GM18861 (cell line): ENCODE results near the gene WNT9B.
A peak's percentile ranks its signal among the peaks of the same experiment; 100 is the strongest.
"Not testable (repeated sequence)": the region's sequence is repeated elsewhere in the genome, so short reads cannot be mapped to it uniquely, and the experiment has no call there.

Experiments used
- ATAC-seq: cut with Tn5 transposase; IDR thresholded peaks from one replicate; pipeline ENCODE4 v1.9.1; 2021; ENCODE audit not compliant: unreplicated experiment

The WNT9B gene

GRCh38 chr17:46908068-46908737 is 56.8 kb downstream of the WNT9B start:
- ATAC-seq, result no peak

- ATAC-seq, result no peak
Measured at GRCh38 chr17:46910179-46910927, 59.0 kb downstream of the WNT9B start.

- ATAC-seq, result no peak
Measured at GRCh38 chr17:46911311-46911710, 59.9 kb downstream of the WNT9B start.

GRCh38 chr17:46915596-46915995 is 64.2 kb downstream of the WNT9B start:
- ATAC-seq, result no peak

GRCh38 chr17:46916211-46916610 is 64.8 kb downstream of the WNT9B start:
- ATAC-seq, result no peak

- ATAC-seq, result no peak
Measured at GRCh38 chr17:46916623-46917022, 65.2 kb downstream of the WNT9B start.

- no peak for ATAC-seq
Measured at GRCh38 chr17:46917041-46917440, 65.7 kb downstream of the WNT9B start.

GRCh38 chr17:46917516-46917915 is 66.1 kb downstream of the WNT9B start:
- ATAC-seq, result no peak

GRCh38 chr17:46921962-46922361 is 70.6 kb downstream of the WNT9B start:
- ATAC-seq, result not testable (repeated sequence)

- no peak for ATAC-seq
Measured at GRCh38 chr17:46922487-46922803, 71.1 kb downstream of the WNT9B start.

- ATAC-seq, result peak; percentile 66
Measured at GRCh38 chr17:46922804-46923635, 71.6 kb downstream of the WNT9B start, which contains the start of gene GOSR2. Gene GOSR2, plus strand, starts transcription at chr17:46923160. Its CDS starts 33 bp downstream, at chr17:46923193.

GRCh38 chr17:46925185-46925868 is 73.9 kb downstream of the WNT9B start:
- no peak for ATAC-seq

- ATAC-seq, result no peak
Measured at GRCh38 chr17:46928467-46929261, 77.3 kb downstream of the WNT9B start.

GRCh38 chr17:46929413-46929812 is 78.0 kb downstream of the WNT9B start:
- no peak for ATAC-seq

- ATAC-seq, result no peak
Measured at GRCh38 chr17:46930051-46930450, 78.7 kb downstream of the WNT9B start.

GRCh38 chr17:46931596-46931995 is 80.2 kb downstream of the WNT9B start:
- no peak for ATAC-seq

GRCh38 chr17:46935658-46936266 is 84.4 kb downstream of the WNT9B start:
- no peak for ATAC-seq
